Neural cell (in vitro differentiated cells): Measurements from ENCODE around the gene DPEP2NB. TPM values are rescaled to one million over a fixed set of nuclear protein-coding genes. Genes with fewer than 3 reads are reported as not detected.

Experiments used
- H2AFZ ChIP-seq: fragments of 200-600, 300-800 bp; sonication (generic), shearing (Covaris generic); 2 replicates; pipeline ENCODE4 v1.6.0; 2014; ENCODE audit warnings: low read depth, mild to moderate bottlenecking, antibody characterized with exemption, low read length, moderate library complexity
- H3F3A ChIP-seq: fragments of 200-600 bp; shearing (Covaris generic); 2 replicates; pipeline ENCODE4 v1.6.1; 2016; ENCODE audit warnings: mild to moderate bottlenecking, moderate library complexity, mixed read lengths, antibody characterized with exemption, low read length; ENCODE audit not compliant: insufficient read depth, poor library complexity, severe bottlenecking
- H3K27ac ChIP-seq: fragments of 200-600, 300-800 bp; sonication (generic), shearing (Covaris generic); 2 replicates; pipeline ENCODE4 v1.5.1; 2014; ENCODE audit warnings: mild to moderate bottlenecking, low read length, moderate library complexity
- H3K27me3 ChIP-seq: fragments of 300-800, 200-600 bp; sonication (generic), shearing (Covaris generic); 2 replicates; pipeline ENCODE4 v1.6.0; 2014; ENCODE audit warnings: mild to moderate bottlenecking, low read depth, low read length, moderate library complexity; ENCODE audit not compliant: insufficient read depth
- H3K36me3 ChIP-seq: fragments of 300-800, 200-600 bp; sonication (generic), shearing (Covaris generic); 2 replicates; pipeline ENCODE4 v1.5.1; 2014; ENCODE audit warnings: mild to moderate bottlenecking, antibody characterized with exemption, low read length, moderate library complexity; ENCODE audit not compliant: insufficient read depth
- H3K4me2 ChIP-seq: fragments of 300-800, 200-600 bp; sonication (generic), shearing (Covaris generic); 2 replicates; pipeline ENCODE4 v1.6.0; 2014; ENCODE audit warnings: mild to moderate bottlenecking, low read length
- H3K4me3 ChIP-seq: fragments of 300-800, 200-600 bp; sonication (generic), shearing (Covaris generic); 2 replicates; pipeline ENCODE4 v1.5.1; 2014; ENCODE audit warnings: mild to moderate bottlenecking, low read length, moderate library complexity
- H3K79me2 ChIP-seq: fragments of 200-600 bp; shearing (Covaris generic); replicated peaks from 2 replicates; pipeline ENCODE4 v1.6.0; 2014; ENCODE audit warnings: mild to moderate bottlenecking, low read length, moderate library complexity; ENCODE audit not compliant: insufficient read depth
- H3K9ac ChIP-seq: fragments of 300-800, 200-600 bp; sonication (generic), shearing (Covaris generic); 2 replicates; pipeline ENCODE4 v1.6.1; 2016; ENCODE audit warnings: mild to moderate bottlenecking, low read length, mixed read lengths
- H3K9me2 ChIP-seq: fragments of 200-600 bp; shearing (Covaris generic); 2 replicates; pipeline ENCODE4 v1.6.1; 2016; ENCODE audit warnings: mild to moderate bottlenecking, low read length, mixed read lengths; ENCODE audit not compliant: insufficient read depth
- H3K9me3 ChIP-seq: fragments of 200-600, 300-800 bp; sonication (generic), shearing (Covaris generic); 2 replicates; pipeline ENCODE4 v1.6.1; 2016; ENCODE audit warnings: mild to moderate bottlenecking, mixed run types, low read length, moderate library complexity, mixed read lengths
- H4K20me1 ChIP-seq: fragments of 200-600 bp; shearing (Covaris generic); 2 replicates; pipeline ENCODE4 v1.6.1; 2016; ENCODE audit warnings: mild to moderate bottlenecking, mixed run types; ENCODE audit not compliant: insufficient read depth
- CTCF ChIP-seq: fragments of 450-650 bp; IDR thresholded peaks from 2 replicates; pipeline ENCODE4 v1.5.1; 2014; ENCODE audit warnings: antibody characterized with exemption, mild to moderate bottlenecking, moderate library complexity; ENCODE audit not compliant: poor library complexity, severe bottlenecking
- EP300 ChIP-seq: fragments of 450-650 bp; conservative IDR thresholded peaks from 2 replicates; pipeline ENCODE4 v1.6.1; 2014; ENCODE audit warnings: antibody characterized with exemption, mild to moderate bottlenecking, moderate library complexity; ENCODE audit not compliant: poor library complexity, severe bottlenecking
- EZH2 ChIP-seq: fragments of 200-600, 300-800 bp; shearing (Covaris generic), sonication (generic); IDR thresholded peaks from 2 replicates; pipeline ENCODE4 v1.6.1; 2014; ENCODE audit warnings: antibody characterized with exemption, low read length, borderline replicate concordance, mild to moderate bottlenecking; ENCODE audit not compliant: insufficient read depth, poor library complexity, severe bottlenecking
- MXI1 ChIP-seq: fragments of 450-650 bp; conservative IDR thresholded peaks from 2 replicates; pipeline ENCODE4 v1.6.1; 2014; ENCODE audit warnings: antibody characterized with exemption, mild to moderate bottlenecking; ENCODE audit not compliant: poor library complexity, severe bottlenecking
- POLR2AphosphoS5 ChIP-seq: IDR thresholded peaks from 2 replicates; pipeline ENCODE4 v1.6.1; 2012
- RAD21 ChIP-seq: fragments of 450-650 bp; conservative IDR thresholded peaks from 2 replicates; pipeline ENCODE4 v1.6.1; 2014; ENCODE audit warnings: antibody characterized with exemption, mild to moderate bottlenecking, moderate library complexity
- REST ChIP-seq: IDR thresholded peaks from 2 replicates; pipeline ENCODE4 v1.6.1; 2012; ENCODE audit warnings: borderline replicate concordance
- SMC3 ChIP-seq: fragments of 450-650 bp; conservative IDR thresholded peaks from 2 replicates; pipeline ENCODE4 v1.6.1; 2014; ENCODE audit warnings: antibody characterized with exemption, mild to moderate bottlenecking, moderate library complexity; ENCODE audit not compliant: poor library complexity
- TAF1 ChIP-seq: IDR thresholded peaks from 2 replicates; pipeline ENCODE4 v1.6.1; 2012; ENCODE audit warnings: low read depth
- polyA plus RNA-seq: library from polyadenylated mRNA; depleted of rRNA; stranded (reverse); fragments of >200 nt; gene quantifications from 2 replicates; pipeline ENCODE4 v1.2.3, GENCODE V29; 2014

Gene DPEP2NB
- polyA plus RNA-seq, 1 donor from 2014 or later = not detected

GRCh38 chr16:67968400-67969253 lies 47.1 kb downstream of the DPEP2NB start, which contains the start of gene SLC12A4:
SLC12A4 (minus strand) TSS chr16:67968637; CDS start chr16:67968553, 84 bp downstream.
- Histone ChIP-seq H3K36me3 (no peaks in the 10 kb centered on the region), H3K9me2 (no peaks in the 10 kb centered on the region), H3K4me3 (no peak within 1 kb of the TSS), H3K27ac (no peak within 1 kb of the TSS), H4K20me1 (no peaks in the 10 kb centered on the region), H2AFZ (no peak within 1 kb of the TSS), H3K9me3 (no peaks in the 10 kb centered on the region), H3K9ac (no peak within 1 kb of the TSS), H3K4me2 (no peak within 1 kb of the TSS), H3K79me2 (no peaks in the 10 kb centered on the region), H3F3A (no peaks in the 10 kb centered on the region), H3K27me3 (peaks cover 29% of the 10 kb centered on the region)
- no peak for TF ChIP-seq TAF1
- no peak for TF ChIP-seq CTCF
- no peak for TF ChIP-seq EP300

- H3K9me3 ChIP-seq = no peaks in the 10 kb centered on the region
- no peak overlapping the region for H3K9ac ChIP-seq
- H3K27ac ChIP-seq = no peak overlapping the region
- H2AFZ ChIP-seq = no peak overlapping the region
- peaks cover 29% of the 10 kb centered on the region for H3K27me3 ChIP-seq
- no peak for TF ChIP-seq CTCF
- TF ChIP-seq EP300 = no peak
- TF ChIP-seq TAF1 = no peak
- TF ChIP-seq POLR2AphosphoS5 = no peak
- TF ChIP-seq SMC3 = no peak
- TF ChIP-seq MXI1 = no peak
- no peak for TF ChIP-seq REST
- no peak for TF ChIP-seq EZH2
- no peak for TF ChIP-seq RAD21
- no peaks in the 10 kb centered on the region for H4K20me1 ChIP-seq
- H3K79me2 ChIP-seq = no peaks in the 10 kb centered on the region
- H3K36me3 ChIP-seq = no peaks in the 10 kb centered on the region
- H3K4me2 ChIP-seq = no peak overlapping the region
- no peaks in the 10 kb centered on the region for H3K9me2 ChIP-seq
- H3K4me3 ChIP-seq = no peak overlapping the region
- H3F3A ChIP-seq = no peaks in the 10 kb centered on the region
Measured at GRCh38 chr16:67967958-67968399, 47.7 kb downstream of the DPEP2NB start.
